ENCODE results near the gene TACR2. TPM values are rescaled to one million over a fixed set of nuclear protein-coding genes. Genes with fewer than 3 reads are reported as not detected.

Gene TACR2
- total RNA-seq, 2 experiments from 2014 or later = not detected

GRCh38 chr10:69456880-69457693 lies 40.4 kb upstream of the TACR2 start:
- Mint-ChIP-seq H3K36me3 (ENCODE audit: low read depth) (no peaks in the 10 kb centered on the region), H3K4me1 (ENCODE audit: low read depth) (peaks cover 8% of the 10 kb centered on the region), H3K9me3 (no peaks in the 10 kb centered on the region), H3K4me3 (no peak overlapping the region), H3K27ac (no peak overlapping the region), H3K27me3 (no peaks in the 10 kb centered on the region)
- TF ChIP-seq CTCF (IDR thresholded peaks at IDR 0.05) = no peak
- peaks cover 15% of the 10 kb centered on the region for H3K4me1 ChIP-seq (ENCODE audit: insufficient read depth, low read length)
- ChIA-PET CTCF (no interaction called here), POLR2A (no interaction called here)
- H3K4me3 ChIP-seq (ENCODE audit: low read length) = no peak overlapping the region
- ATAC-seq (ENCODE audit: poor library complexity) = no peak
- DNase-seq = no peak
- intact Hi-C loops (cut with DNase I, micrococcal nuclease) = no loop called here
- H3K9me3 ChIP-seq (ENCODE audit: control insufficient read depth in 1 of 2, insufficient read depth in 1 of 2, low read length in 2 of 2) = no peaks in the 10 kb centered on the region
- H3K27ac ChIP-seq (ENCODE audit: low read depth in 1 of 2, low read length in 2 of 2) = no peak overlapping the region
- no peaks in the 10 kb centered on the region for H3K27me3 ChIP-seq (ENCODE audit: control insufficient read depth in 1 of 2, insufficient read depth in 2 of 2, low read length in 2 of 2)
- no peaks in the 10 kb centered on the region for H3K36me3 ChIP-seq (ENCODE audit: insufficient read depth, low read length)

- H3K36me3 ChIP-seq (ENCODE audit: insufficient read depth, low read length) = no peaks in the 10 kb centered on the region
- no peak overlapping the region for H3K4me3 ChIP-seq (ENCODE audit: low read length)
- H3K4me1 Mint-ChIP-seq (ENCODE audit: low read depth) = peaks cover 21% of the 10 kb centered on the region
- H3K9me3 ChIP-seq (ENCODE audit: control insufficient read depth in 1 of 2, insufficient read depth in 1 of 2, low read length in 2 of 2) = no peaks in the 10 kb centered on the region
- ChIA-PET CTCF (interaction anchor here (0.6 kb wide), 1 partner anchor 56 kb away, joined by 5 read pairs; no protein-coding TSS in a partner anchor), POLR2A (no interaction called here)
- no peaks in the 10 kb centered on the region for H3K27me3 ChIP-seq (ENCODE audit: control insufficient read depth in 1 of 2, insufficient read depth in 2 of 2, low read length in 2 of 2)
- intact Hi-C loops (cut with DNase I, micrococcal nuclease) = no loop called here
- no peak overlapping the region for H3K27ac Mint-ChIP-seq
- H3K36me3 Mint-ChIP-seq (ENCODE audit: low read depth) = no peaks in the 10 kb centered on the region
- peaks cover 24% of the 10 kb centered on the region for H3K4me1 ChIP-seq (ENCODE audit: insufficient read depth, low read length)
- H3K27ac ChIP-seq (ENCODE audit: low read depth in 1 of 2, low read length in 2 of 2) = no peak overlapping the region
- no peak for TF ChIP-seq CTCF (IDR thresholded peaks at IDR 0.05)
- DNase-seq (no peak), ATAC-seq (ENCODE audit: poor library complexity) (no peak)
- H3K4me3 Mint-ChIP-seq = peak overlapping the region; percentile 11
- no peaks in the 10 kb centered on the region for H3K9me3 Mint-ChIP-seq
- no peaks in the 10 kb centered on the region for H3K27me3 Mint-ChIP-seq
Measured at GRCh38 chr10:69455006-69455763, 38.5 kb upstream of the TACR2 start.

GRCh38 chr10:69453795-69454194 lies 37.1 kb upstream of the TACR2 start:
- no peak for TF ChIP-seq CTCF (IDR thresholded peaks at IDR 0.05)
- DNase-seq (no peak), ATAC-seq (ENCODE audit: poor library complexity) (no peak)
- intact Hi-C loops (cut with DNase I, micrococcal nuclease) = no loop called here
- H3K4me3 Mint-ChIP-seq = no peak overlapping the region
- no peaks in the 10 kb centered on the region for H3K9me3 Mint-ChIP-seq
- no peaks in the 10 kb centered on the region for H3K27me3 Mint-ChIP-seq
- no peaks in the 10 kb centered on the region for H3K36me3 ChIP-seq (ENCODE audit: insufficient read depth, low read length)
- peaks cover 27% of the 10 kb centered on the region for H3K4me1 Mint-ChIP-seq (ENCODE audit: low read depth)
- ChIA-PET POLR2A (no interaction called here), CTCF (no interaction called here)
- H3K27ac ChIP-seq (ENCODE audit: low read depth in 1 of 2, low read length in 2 of 2) = no peak overlapping the region
- H3K27ac Mint-ChIP-seq = no peak overlapping the region
- peaks cover 33% of the 10 kb centered on the region for H3K4me1 ChIP-seq (ENCODE audit: insufficient read depth, low read length)
- no peak overlapping the region for H3K4me3 ChIP-seq (ENCODE audit: low read length)
- H3K9me3 ChIP-seq (ENCODE audit: control insufficient read depth in 1 of 2, insufficient read depth in 1 of 2, low read length in 2 of 2) = no peaks in the 10 kb centered on the region
- H3K27me3 ChIP-seq (ENCODE audit: control insufficient read depth in 1 of 2, insufficient read depth in 2 of 2, low read length in 2 of 2) = no peaks in the 10 kb centered on the region
- no peaks in the 10 kb centered on the region for H3K36me3 Mint-ChIP-seq (ENCODE audit: low read depth)
